Activated CD8-positive, alpha-beta memory T cell treated with anti-CD3 and anti-CD28 coated beads, Interleukin-2, amount 10 ng/mL, durations not matched to agents 7 days and 5 days (primary cell): ENCODE measurements around the gene DDX41. TPM values are rescaled to one million over a fixed set of nuclear protein-coding genes. Genes with fewer than 3 reads are reported as not detected.
"Not testable (repeated sequence)": the region's sequence is repeated elsewhere in the genome, so short reads cannot be mapped to it uniquely, and the experiment has no call there.

Experiments used
- ATAC-seq: fragments of 150-1000 bp; cut with Tn5 transposase; one replicate; pipeline ENCODE4 v1.10.0; 2021; ENCODE audit warnings: moderate library complexity
- CTCF ChIA-PET: fragments of 350-600 bp; sonication (Branson Sonifier 250); formaldehyde crosslinking; loops from one replicate; lab custom pipeline; 2021; ENCODE audit warnings: antibody characterized with exemption; lab: Charles Lee
- DNase-seq: peaks from one replicate; pipeline ENCODE4 v3.0.0-alpha.2; 2020
- H3K27ac Mint-ChIP-seq: one replicate; pipeline ENCODE4 v1.8.0; 2021; ENCODE audit warnings: mild to moderate bottlenecking, mixed read lengths
- H3K27me3 Mint-ChIP-seq: one replicate; pipeline ENCODE4 v1.8.0; 2021; ENCODE audit warnings: mixed read lengths
- H3K36me3 Mint-ChIP-seq: one replicate; pipeline ENCODE4 v1.8.0; 2021; ENCODE audit warnings: mild to moderate bottlenecking, mixed read lengths
- H3K4me1 Mint-ChIP-seq: one replicate; pipeline ENCODE4 v1.8.0; 2021; ENCODE audit warnings: mixed read lengths
- H3K4me3 Mint-ChIP-seq: one replicate; pipeline ENCODE4 v1.8.0; 2021; ENCODE audit warnings: mild to moderate bottlenecking, moderate library complexity, mixed read lengths
- H3K9me3 Mint-ChIP-seq: one replicate; pipeline ENCODE4 v1.8.0; 2022; ENCODE audit warnings: low read depth, mixed read lengths
- total RNA-seq, 2 experiments: library from RNA; stranded (reverse); gene quantifications; one replicate each; pipeline ENCODE4 v1.2.3, GENCODE V29; 2021

Gene DDX41
- 100 to 1,000 TPM; 126 to 130 TPM for total RNA-seq

GRCh38 chr5:177516601-177517568 lies at the start of gene DDX41:
Gene DDX41, minus strand, starts transcription at chr5:177516961. Its CDS starts 16 bp downstream, at chr5:177516945.
- Mint-ChIP-seq H3K4me1 (peaks cover 55% of the 10 kb centered on the region), H3K36me3 (peaks cover 22% of the 10 kb centered on the region), H3K27me3 (no peaks in the 10 kb centered on the region), H3K9me3 (no peaks in the 10 kb centered on the region), H3K4me3 (peak within 1 kb of the TSS; percentile 93), H3K27ac (peak within 1 kb of the TSS; percentile 85)
- ATAC-seq (peak; percentile 92), DNase-seq (peak; percentile 98)
- CTCF ChIA-PET = interaction anchor here (0.8 to 2.4 kb wide), 7 partner anchors 10 to 207 kb away, joined by 3 to 17 read pairs (median 5); no protein-coding TSS in a partner anchor

GRCh38 chr5:177565046-177565445 lies 48.3 kb upstream of the DDX41 start:
- no peak for DNase-seq
- peaks cover 6% of the 10 kb centered on the region for H3K27me3 Mint-ChIP-seq
- CTCF ChIA-PET = no interaction called here
- no peaks in the 10 kb centered on the region for H3K36me3 Mint-ChIP-seq
- ATAC-seq = no peak
- no peak overlapping the region for H3K4me3 Mint-ChIP-seq
- no peaks in the 10 kb centered on the region for H3K9me3 Mint-ChIP-seq
- H3K27ac Mint-ChIP-seq = no peak overlapping the region
- peaks cover 11% of the 10 kb centered on the region for H3K4me1 Mint-ChIP-seq

GRCh38 chr5:177559446-177559941 lies 42.7 kb upstream of the DDX41 start:
- H3K4me3 Mint-ChIP-seq, H3K27me3 Mint-ChIP-seq, H3K9me3 Mint-ChIP-seq, H3K36me3 Mint-ChIP-seq, DNase-seq, H3K27ac Mint-ChIP-seq, ATAC-seq: not testable (repeated sequence)
- CTCF ChIA-PET = interaction anchor here (1.0 kb wide), 1 partner anchor 104 kb away, joined by 3 read pairs; no protein-coding TSS in a partner anchor
- H3K4me1 Mint-ChIP-seq = peaks cover 24% of the 10 kb centered on the region

DNA sequence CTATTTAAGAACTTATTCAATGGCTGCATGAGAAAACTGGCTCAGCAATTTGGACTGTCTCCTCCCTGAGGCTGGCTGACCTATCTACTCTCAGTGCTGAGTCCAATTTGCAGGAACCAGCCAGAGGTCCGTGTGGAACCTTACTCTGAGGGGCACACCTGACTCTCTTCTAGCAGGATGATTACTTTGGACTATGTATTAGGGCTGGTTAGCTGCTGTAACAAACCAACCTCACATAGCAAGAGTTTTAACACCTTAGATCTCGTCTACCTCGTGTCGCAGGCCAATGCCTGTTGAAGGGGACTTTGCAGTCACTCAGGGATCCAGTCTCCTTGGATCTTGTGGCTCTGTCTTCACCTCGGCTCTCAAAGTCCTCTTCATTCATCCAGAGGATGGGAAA lies 41.0 kb upstream of the DDX41 start:
- H3K4me3 Mint-ChIP-seq = no peak overlapping the region
- DNase-seq (no peak), ATAC-seq (no peak)
- H3K27ac Mint-ChIP-seq = no peak overlapping the region
- no peaks in the 10 kb centered on the region for H3K9me3 Mint-ChIP-seq
- no peaks in the 10 kb centered on the region for H3K27me3 Mint-ChIP-seq
- CTCF ChIA-PET = interaction anchor here (1.3 kb wide), 1 partner anchor 34 kb away, joined by 3 read pairs; the partner anchor contains the start of gene TMED9
- H3K36me3 Mint-ChIP-seq = no peaks in the 10 kb centered on the region
- H3K4me1 Mint-ChIP-seq = peaks cover 34% of the 10 kb centered on the region

DNA sequence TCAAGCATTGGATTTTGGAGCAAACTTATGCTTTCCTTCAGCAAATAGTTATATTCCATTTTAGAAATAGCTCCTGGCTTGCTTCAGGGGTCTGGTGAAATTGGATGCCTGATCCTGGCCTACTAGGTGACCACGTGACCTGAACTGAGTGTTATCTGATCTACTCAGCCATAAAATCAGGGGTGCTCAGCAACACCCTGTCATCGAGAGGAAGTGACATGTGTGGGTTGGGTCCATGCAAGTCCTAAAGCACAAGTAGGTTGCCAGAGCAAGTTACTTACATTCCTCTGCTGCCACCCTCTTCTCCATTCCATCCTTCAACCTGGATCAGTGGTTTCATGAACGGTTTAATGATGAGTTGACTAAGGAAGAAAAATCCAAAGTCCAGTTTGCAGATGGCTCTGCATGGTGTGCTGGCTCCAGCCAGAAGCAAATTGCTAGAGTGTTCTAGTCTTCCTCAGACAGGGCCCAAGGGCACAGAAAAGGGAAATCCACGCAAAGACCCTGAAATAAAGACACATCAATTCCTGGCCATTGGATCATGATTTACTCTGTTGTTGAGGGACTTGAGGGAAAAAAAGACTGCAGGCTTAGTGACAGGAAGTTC lies 40.4 kb upstream of the DDX41 start:
- CTCF ChIA-PET = interaction anchor here (1.1 to 1.3 kb wide), 2 partner anchors 8 to 35 kb away, joined by 3 read pairs; partner anchors contain the start of gene TMED9

GRCh38 chr5:177555665-177556064 lies 38.9 kb upstream of the DDX41 start:
- H3K27ac Mint-ChIP-seq = no peak overlapping the region
- no peaks in the 10 kb centered on the region for H3K27me3 Mint-ChIP-seq
- H3K4me1 Mint-ChIP-seq = peaks cover 41% of the 10 kb centered on the region
- CTCF ChIA-PET = interaction anchor here (0.7 kb wide), 1 partner anchor 567 kb away, joined by 3 read pairs; no protein-coding TSS in a partner anchor
- H3K4me3 Mint-ChIP-seq = no peak overlapping the region
- H3K9me3 Mint-ChIP-seq = no peaks in the 10 kb centered on the region
- H3K36me3 Mint-ChIP-seq = peaks cover 5% of the 10 kb centered on the region
- DNase-seq (no peak), ATAC-seq (no peak)

More for the DNA sequence above, 40.4 kb upstream of the DDX41 start:
- DNase-seq = peak; percentile 62
- Mint-ChIP-seq H3K27ac (no peak overlapping the region), H3K27me3 (no peaks in the 10 kb centered on the region), H3K4me1 (peaks cover 38% of the 10 kb centered on the region), H3K4me3 (no peak overlapping the region), H3K9me3 (no peaks in the 10 kb centered on the region), H3K36me3 (peaks cover 2% of the 10 kb centered on the region)
- ATAC-seq = no peak

GRCh38 chr5:177555228-177555627 lies 38.5 kb upstream of the DDX41 start:
- no peak for DNase-seq
- peaks cover 41% of the 10 kb centered on the region for H3K4me1 Mint-ChIP-seq
- H3K4me3 Mint-ChIP-seq = peak overlapping the region; percentile 79
- CTCF ChIA-PET = no interaction called here
- no peaks in the 10 kb centered on the region for H3K9me3 Mint-ChIP-seq
- H3K27ac Mint-ChIP-seq = no peak overlapping the region
- H3K27me3 Mint-ChIP-seq = no peaks in the 10 kb centered on the region
- peaks cover 6% of the 10 kb centered on the region for H3K36me3 Mint-ChIP-seq
- no peak for ATAC-seq

- ATAC-seq = peak; percentile 98
- CTCF ChIA-PET = interaction anchor here (1.0 kb wide), 1 partner anchor 53 kb away, joined by 5 read pairs; no protein-coding TSS in a partner anchor
- peak; percentile 97 for DNase-seq
- H3K36me3 Mint-ChIP-seq = peaks cover 8% of the 10 kb centered on the region
- no peaks in the 10 kb centered on the region for H3K9me3 Mint-ChIP-seq
- H3K4me3 Mint-ChIP-seq = peak within 1 kb of the TSS; percentile 79
- H3K4me1 Mint-ChIP-seq = peaks cover 41% of the 10 kb centered on the region
- H3K27me3 Mint-ChIP-seq = no peaks in the 10 kb centered on the region
- H3K27ac Mint-ChIP-seq = peak within 1 kb of the TSS; percentile 77
These were observed 37.8 kb upstream of the DDX41 start, which contains the start of gene FAM193B for GRCh38 chr5:177554474-177555111. Gene FAM193B, minus strand, starts transcription at chr5:177554563. Its CDS starts 105 bp downstream, at chr5:177554458.

- H3K4me1 Mint-ChIP-seq = peaks cover 41% of the 10 kb centered on the region
- ATAC-seq = peak; percentile 59
- H3K4me3 Mint-ChIP-seq = peak overlapping the region; percentile 79
- DNase-seq = peak; percentile 61
- H3K27me3 Mint-ChIP-seq = no peaks in the 10 kb centered on the region
- H3K36me3 Mint-ChIP-seq = peaks cover 8% of the 10 kb centered on the region
- no peaks in the 10 kb centered on the region for H3K9me3 Mint-ChIP-seq
- CTCF ChIA-PET = interaction anchor here (1.0 kb wide), 1 partner anchor 52 kb away, joined by 5 read pairs; no protein-coding TSS in a partner anchor
- H3K27ac Mint-ChIP-seq = peak overlapping the region; percentile 24
These were observed 37.1 kb upstream of the DDX41 start for GRCh38 chr5:177553671-177554429.

GRCh38 chr5:177552839-177553455 lies 36.2 kb upstream of the DDX41 start:
- CTCF ChIA-PET = interaction anchor here (0.9 kb wide), 1 partner anchor 24 kb away, joined by 3 read pairs; no protein-coding TSS in a partner anchor
- H3K27ac Mint-ChIP-seq = peak overlapping the region; percentile 41
- peak overlapping the region; percentile 79 for H3K4me3 Mint-ChIP-seq

DNA sequence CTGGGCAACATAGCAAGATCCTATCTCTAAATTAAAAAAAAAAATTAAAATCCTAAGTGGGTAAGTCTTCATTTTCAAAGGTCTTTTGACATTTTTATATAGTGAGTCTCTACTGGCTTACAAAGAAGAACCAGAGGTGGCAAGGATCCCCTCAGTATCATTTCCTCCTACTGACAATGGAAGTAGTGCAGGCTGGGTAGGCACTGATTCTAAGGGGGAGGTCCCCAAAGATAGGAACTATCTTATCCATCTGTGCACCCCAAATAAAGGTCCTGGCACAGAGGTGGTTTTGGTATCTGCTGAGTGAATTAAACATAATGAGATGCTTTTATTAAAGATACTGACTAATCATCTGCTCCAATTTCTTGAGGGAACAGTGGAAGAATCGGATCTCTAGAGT lies 33.4 kb upstream of the DDX41 start:
- H3K36me3 Mint-ChIP-seq = peaks cover 16% of the 10 kb centered on the region
- no peak overlapping the region for H3K27ac Mint-ChIP-seq
- CTCF ChIA-PET = no interaction called here
- no peak for ATAC-seq
- H3K4me1 Mint-ChIP-seq = peaks cover 23% of the 10 kb centered on the region
- H3K27me3 Mint-ChIP-seq = no peaks in the 10 kb centered on the region
- no peaks in the 10 kb centered on the region for H3K9me3 Mint-ChIP-seq
- DNase-seq = no peak
- no peak overlapping the region for H3K4me3 Mint-ChIP-seq

More at GRCh38 chr5:177552839-177553455, 36.2 kb upstream of the DDX41 start:
- Mint-ChIP-seq H3K4me1 (peaks cover 41% of the 10 kb centered on the region), H3K27me3 (no peaks in the 10 kb centered on the region), H3K9me3 (no peaks in the 10 kb centered on the region), H3K36me3 (peaks cover 8% of the 10 kb centered on the region)
- ATAC-seq (no peak), DNase-seq (no peak)
